Effector CD4-positive, alpha-beta T cell (primary cell): Measurements from ENCODE around the gene TAF10.

Source experiments
- DNase-seq: peaks from one replicate; pipeline ENCODE4 v3.0.0-alpha.2; 2020

TAF10 gene

GRCh38 chr11:6607190-6607795, 4.7 kb downstream of the TAF10 start:
- DNase-seq: no peak

- peak; percentile 26 for DNase-seq
Measured at GRCh38 chr11:6606471-6607189, 5.4 kb downstream of the TAF10 start.

GRCh38 chr11:6604790-6605189, 7.2 kb downstream of the TAF10 start:
- DNase-seq: no peak

GRCh38 chr11:6604081-6604626, 7.9 kb downstream of the TAF10 start:
- peak; percentile 41 for DNase-seq

- DNase-seq: peak; percentile 79
Measured at GRCh38 chr11:6603287-6604080, 8.5 kb downstream of the TAF10 start, which contains the start of the genes ILK and RRP8. Gene ILK (plus strand): TSS chr11:6603774. CDS start chr11:6604272, 498 bp downstream. Gene RRP8 (minus strand): TSS chr11:6603616. CDS start chr11:6603502, 114 bp downstream.

GRCh38 chr11:6602096-6602940, 9.7 kb downstream of the TAF10 start:
- no peak for DNase-seq

- DNase-seq: no peak
Measured at GRCh38 chr11:6601041-6601461, 11.0 kb downstream of the TAF10 start.

- no peak for DNase-seq
Measured at GRCh38 chr11:6599881-6600390, 12.1 kb downstream of the TAF10 start.

GRCh38 chr11:6599449-6599848, 12.6 kb downstream of the TAF10 start:
- no peak for DNase-seq

- DNase-seq: no peak
Measured at GRCh38 chr11:6598555-6598954, 13.5 kb downstream of the TAF10 start.

- DNase-seq: no peak
Measured at GRCh38 chr11:6596239-6596877, 15.7 kb downstream of the TAF10 start.

GRCh38 chr11:6594142-6594768, 17.8 kb downstream of the TAF10 start:
- no peak for DNase-seq

- DNase-seq: no peak
Measured at GRCh38 chr11:6588018-6588417, 24.0 kb downstream of the TAF10 start.

- no peak for DNase-seq
Measured at GRCh38 chr11:6587360-6587953, 24.6 kb downstream of the TAF10 start.

GRCh38 chr11:6586434-6587359, 25.3 kb downstream of the TAF10 start:
- DNase-seq: no peak

- DNase-seq: no peak
Measured at GRCh38 chr11:6584528-6584927, 27.5 kb downstream of the TAF10 start.

- no peak for DNase-seq
Measured at GRCh38 chr11:6583584-6583983, 28.4 kb downstream of the TAF10 start.

GRCh38 chr11:6579681-6580080, 32.3 kb downstream of the TAF10 start:
- DNase-seq: no peak

- no peak for DNase-seq
Measured at GRCh38 chr11:6578134-6578533, 33.9 kb downstream of the TAF10 start.
